ENCODE data around the gene REEP2.
"Not testable (repeated sequence)": the region's sequence is repeated elsewhere in the genome, so short reads cannot be mapped to it uniquely, and the experiment has no call there.

The REEP2 gene

GRCh38 chr5:138438724-138439476 lies at the start of gene REEP2:
REEP2 (plus strand) TSS chr5:138439057; CDS start chr5:138439209, 152 bp downstream.
- DNase-seq: peak; percentile 67

- DNase-seq: no peak
These were observed 49.5 kb upstream of the REEP2 start for GRCh38 chr5:138389332-138389731.

- DNase-seq: not testable (repeated sequence)
These were observed 48.9 kb upstream of the REEP2 start for GRCh38 chr5:138389911-138390310.

GRCh38 chr5:138391859-138392386 lies 46.9 kb upstream of the REEP2 start:
- DNase-seq: no peak

GRCh38 chr5:138402640-138403039 lies 36.2 kb upstream of the REEP2 start:
- peak; percentile 56 for DNase-seq

- no peak for DNase-seq
These were observed 30.8 kb upstream of the REEP2 start for GRCh38 chr5:138408023-138408422.

GRCh38 chr5:138410996-138411640 lies 27.7 kb upstream of the REEP2 start:
- peak; percentile 35 for DNase-seq

- DNase-seq: no peak
These were observed 20.4 kb upstream of the REEP2 start for GRCh38 chr5:138418444-138418843.

- no peak for DNase-seq
These were observed 13.8 kb upstream of the REEP2 start for GRCh38 chr5:138425079-138425478.

GRCh38 chr5:138435943-138436342 lies 2.9 kb upstream of the REEP2 start:
- no peak for DNase-seq

- DNase-seq: no peak
These were observed 694 bp upstream of the REEP2 start for GRCh38 chr5:138438003-138438723.

GRCh38 chr5:138439477-138440158 lies 761 bp downstream of the REEP2 start:
- no peak for DNase-seq

GRCh38 chr5:138440159-138441073 lies 1.6 kb downstream of the REEP2 start:
- DNase-seq: no peak

- no peak for DNase-seq
These were observed 2.4 kb downstream of the REEP2 start for GRCh38 chr5:138441221-138441620.

- DNase-seq: no peak
These were observed 5.4 kb downstream of the REEP2 start for GRCh38 chr5:138444078-138444773.

- no peak for DNase-seq
These were observed 6.1 kb downstream of the REEP2 start for GRCh38 chr5:138444774-138445546.

- DNase-seq: no peak
These were observed 6.9 kb downstream of the REEP2 start for GRCh38 chr5:138445547-138446271.

GRCh38 chr5:138448070-138448469 lies 9.2 kb downstream of the REEP2 start:
- DNase-seq: no peak
